HEK293 (cell line): ENCODE data around the gene ETV3.

Source experiments
- CTCF ChIA-PET: fragments of 350-600 bp; formaldehyde crosslinking; extraction: SDS; loops from one replicate; lab custom pipeline; 2021; ENCODE audit warnings: antibody characterized with exemption; lab: Yijun Ruan, JAX
- POLR2A ChIA-PET: fragments of 300-600 bp; formaldehyde crosslinking; extraction: SDS; loops from one replicate; lab custom pipeline; 2020; ENCODE audit warnings: antibody characterized with exemption, inconsistent platforms; lab: Yijun Ruan, JAX
- H3K27ac ChIP-seq: fragments of 200-500 bp; sonication (Bioruptor generic); 2 replicates; pipeline ENCODE4 v1.5.1; 2014; ENCODE audit warnings: low read depth, low read length, control low read depth, inconsistent platforms; ENCODE audit errors: extremely low read depth
- H3K36me3 ChIP-seq, 2 experiments: fragments of 200-500 bp in 1 of 2; sonication (Bioruptor generic) in 1 of 2; 1 replicate in 1 of 2; 2 replicates in 1 of 2; pipeline ENCODE4 v1.5.1; 2014 to 2017; ENCODE audit warnings: inconsistent platforms in 2 of 2, low read length in 2 of 2; ENCODE audit not compliant: control insufficient read depth in 2 of 2, insufficient read depth in 1 of 2
- H3K4me1 ChIP-seq: fragments of 200-500 bp; sonication (Bioruptor generic); 2 replicates; pipeline ENCODE4 v1.5.1; 2014; ENCODE audit warnings: mild to moderate bottlenecking, low read length, inconsistent platforms; ENCODE audit not compliant: control insufficient read depth, insufficient read depth
- H3K4me3 ChIP-seq: 2 replicates; pipeline ENCODE4 v1.5.1; 2011; ENCODE audit warnings: low read depth, mild to moderate bottlenecking, control low read depth, low read length, moderate library complexity
- H3K9me3 ChIP-seq: fragments of 200-500 bp; sonication (Bioruptor generic); 2 replicates; pipeline ENCODE4 v1.5.1; 2014; ENCODE audit warnings: low read depth, low read length, inconsistent platforms; ENCODE audit not compliant: control insufficient read depth, insufficient read depth
- HIC1 ChIP-seq: fragments of 450-650 bp; formaldehyde crosslinking; IDR thresholded peaks from 2 replicates; pipeline ENCODE4 v1.5.1; 2016; ENCODE audit warnings: missing biosample characterization, missing genetic modification characterization
- KLF16 ChIP-seq: fragments of 450-650 bp; formaldehyde crosslinking; IDR thresholded peaks from 2 replicates; pipeline ENCODE4 v1.5.1; 2017; ENCODE audit warnings: missing biosample characterization, missing genetic modification characterization
- KLF9 ChIP-seq: fragments of 450-650 bp; formaldehyde crosslinking; IDR thresholded peaks from 2 replicates; pipeline ENCODE4 v1.5.1; 2016; ENCODE audit warnings: missing biosample characterization, missing genetic modification characterization, low read depth
- MZF1 ChIP-seq: fragments of 450-650 bp; formaldehyde crosslinking; IDR thresholded peaks from 2 replicates; pipeline ENCODE4 v1.5.1; 2017; ENCODE audit warnings: missing biosample characterization, missing genetic modification characterization, borderline replicate concordance
- PRDM1 ChIP-seq: fragments of 450-650 bp; formaldehyde crosslinking; IDR thresholded peaks from 2 replicates; pipeline ENCODE4; 2016; ENCODE audit warnings: missing biosample characterization, missing genetic modification characterization
- RBAK ChIP-seq: fragments of 450-650 bp; formaldehyde crosslinking; IDR thresholded peaks from 2 replicates; pipeline ENCODE4 v1.5.1; 2016; ENCODE audit warnings: missing biosample characterization, missing genetic modification characterization
- SP2 ChIP-seq: fragments of 450-650 bp; formaldehyde crosslinking; IDR thresholded peaks from 2 replicates; pipeline ENCODE4 v1.5.1; 2016; ENCODE audit warnings: missing biosample characterization, missing genetic modification characterization
- ZFP3 ChIP-seq: fragments of 450-650 bp; formaldehyde crosslinking; IDR thresholded peaks from 2 replicates; pipeline ENCODE4 v1.5.1; 2016; ENCODE audit warnings: low read depth, missing biosample characterization, missing genetic modification characterization
- ZNF169 ChIP-seq: fragments of 450-650 bp; formaldehyde crosslinking; IDR thresholded peaks from 2 replicates; pipeline ENCODE4 v1.5.1; 2016; ENCODE audit warnings: missing biosample characterization, missing genetic modification characterization
- ZNF174 ChIP-seq: fragments of 450-650 bp; formaldehyde crosslinking; IDR thresholded peaks from 2 replicates; pipeline ENCODE4 v1.5.0; 2017; ENCODE audit warnings: missing biosample characterization, mild to moderate bottlenecking, missing genetic modification characterization
- ZNF19 ChIP-seq: fragments of 450-650 bp; formaldehyde crosslinking; IDR thresholded peaks from 2 replicates; pipeline ENCODE4; 2016; ENCODE audit warnings: missing biosample characterization, missing genetic modification characterization, low read depth
- ZNF214 ChIP-seq: fragments of 450-650 bp; formaldehyde crosslinking; IDR thresholded peaks from 2 replicates; pipeline ENCODE4 v1.5.1; 2017; ENCODE audit warnings: missing biosample characterization, mild to moderate bottlenecking, missing genetic modification characterization, borderline replicate concordance
- ZNF223 ChIP-seq: fragments of 450-650 bp; formaldehyde crosslinking; IDR thresholded peaks from 2 replicates; pipeline ENCODE4 v1.5.1; 2016; ENCODE audit warnings: missing biosample characterization, missing genetic modification characterization
- ZNF350 ChIP-seq: fragments of 450-650 bp; formaldehyde crosslinking; IDR thresholded peaks from 2 replicates; pipeline ENCODE4 v1.5.0; 2017; ENCODE audit warnings: missing biosample characterization, mild to moderate bottlenecking, missing genetic modification characterization
- ZNF354C ChIP-seq: fragments of 450-650 bp; formaldehyde crosslinking; IDR thresholded peaks from 2 replicates; pipeline ENCODE4 v1.5.1; 2016; ENCODE audit warnings: missing biosample characterization, missing genetic modification characterization, low read depth, borderline replicate concordance
- ZNF37A ChIP-seq: fragments of 450-650 bp; IDR thresholded peaks from 2 replicates; pipeline ENCODE4 v1.5.1; 2018; ENCODE audit warnings: missing biosample characterization, missing genetic modification characterization
- ZNF449 ChIP-seq: fragments of 450-650 bp; formaldehyde crosslinking; IDR thresholded peaks from 2 replicates; pipeline ENCODE4 v1.5.1; 2017; ENCODE audit warnings: missing biosample characterization, mild to moderate bottlenecking, missing genetic modification characterization, moderate library complexity
- ZNF561 ChIP-seq: fragments of 450-650 bp; IDR thresholded peaks from 2 replicates; pipeline ENCODE4 v1.5.1; 2018; ENCODE audit warnings: missing biosample characterization, missing genetic modification characterization, borderline replicate concordance
- ZNF600 ChIP-seq: fragments of 450-650 bp; formaldehyde crosslinking; IDR thresholded peaks from 2 replicates; pipeline ENCODE4 v1.5.1; 2016; ENCODE audit warnings: missing biosample characterization, missing genetic modification characterization
- ZNF654 ChIP-seq: fragments of 450-650 bp; formaldehyde crosslinking; IDR thresholded peaks from 2 replicates; pipeline ENCODE4 v1.5.1; 2016; ENCODE audit warnings: low read depth, missing biosample characterization, missing genetic modification characterization
- ZNF660 ChIP-seq: fragments of 450-650 bp; IDR thresholded peaks from 2 replicates; pipeline ENCODE4 v1.5.1; 2018; ENCODE audit warnings: missing biosample characterization, mild to moderate bottlenecking, missing genetic modification characterization
- ZNF837 ChIP-seq: fragments of 450-650 bp; formaldehyde crosslinking; IDR thresholded peaks from 2 replicates; pipeline ENCODE4 v1.5.1; 2016; ENCODE audit warnings: missing biosample characterization, missing genetic modification characterization
- ZSCAN4 ChIP-seq: fragments of 450-650 bp; formaldehyde crosslinking; IDR thresholded peaks from 2 replicates; pipeline ENCODE4 v1.5.1; 2017; ENCODE audit warnings: missing biosample characterization, missing genetic modification characterization

Gene ETV3

GRCh38 chr1:157081707-157082106 lies 56.5 kb downstream of the ETV3 start:
- Histone ChIP-seq H3K9me3 (no peaks in the 10 kb centered on the region), H3K4me3 (no peak overlapping the region), H3K27ac (no peak overlapping the region), H3K4me1 (no peaks in the 10 kb centered on the region), H3K36me3 (no peaks in the 10 kb centered on the region)
- ChIA-PET POLR2A (no interaction called here), CTCF (interaction anchor here (2.4 to 3.3 kb wide), 2 partner anchors 8 to 74 kb away, joined by 16 to 29 read pairs; no protein-coding TSS in a partner anchor)
- no peak for TF ChIP-seq ZNF449
- no peak for TF ChIP-seq ZNF600 (tag by site-specific recombination)
- TF ChIP-seq HIC1 (tag by site-specific recombination): no peak
- no peak for TF ChIP-seq ZNF19 (tag by site-specific recombination)
- TF ChIP-seq KLF16 (tag by site-specific recombination): no peak
- no peak for TF ChIP-seq RBAK (tag by site-specific recombination)
- TF ChIP-seq PRDM1 (tag by site-specific recombination): no peak
- TF ChIP-seq ZNF561 (tag by site-specific recombination): no peak
- no peak for TF ChIP-seq ZFP3
- TF ChIP-seq ZNF214 (tag by site-specific recombination): no peak
- TF ChIP-seq ZNF837 (tag by site-specific recombination): no peak
- no peak for TF ChIP-seq ZNF354C (tag by site-specific recombination)
- no peak for TF ChIP-seq ZNF660 (tag by site-specific recombination)
- TF ChIP-seq ZNF174 (tag by site-specific recombination): no peak
- TF ChIP-seq ZSCAN4 (tag by site-specific recombination): no peak
- TF ChIP-seq MZF1 (tag by site-specific recombination): no peak
- TF ChIP-seq KLF9 (tag by site-specific recombination): no peak
- no peak for TF ChIP-seq ZNF223 (tag by site-specific recombination)
- TF ChIP-seq ZNF350 (tag by site-specific recombination): no peak

- Histone ChIP-seq H3K4me3 (no peak overlapping the region), H3K27ac (no peak overlapping the region), H3K36me3 (no peaks in the 10 kb centered on the region), H3K9me3 (no peaks in the 10 kb centered on the region), H3K4me1 (no peaks in the 10 kb centered on the region)
- CTCF ChIA-PET: interaction anchor here (0.5 to 3.3 kb wide), 6 partner anchors 9 to 408 kb away, joined by 3 to 29 read pairs (median 6); no protein-coding TSS in a partner anchor
- TF ChIP-seq ZNF654 (tag by site-specific recombination) (no peak), SP2 (tag by site-specific recombination) (no peak), ZNF169 (tag by site-specific recombination) (no peak), ZNF37A (tag by site-specific recombination) (no peak)
- POLR2A ChIA-PET: no interaction called here
Observed at GRCh38 chr1:157080714-157081113, 57.5 kb downstream of the ETV3 start.
